Activated CD8-positive, alpha-beta memory T cell treated with anti-CD3 and anti-CD28 coated beads, Interleukin-2, amount 10 ng/mL, durations not matched to agents 7 days and 5 days (primary cell): ENCODE results near the gene INTS6. TPM values are rescaled to one million over a fixed set of nuclear protein-coding genes. Genes with fewer than 3 reads are reported as not detected.
"Not testable (repeated sequence)": the region's sequence is repeated elsewhere in the genome, so short reads cannot be mapped to it uniquely, and the experiment has no call there.

Experiments used
- ATAC-seq: fragments of 150-1000 bp; cut with Tn5 transposase; one replicate; pipeline ENCODE4 v1.10.0; 2021; ENCODE audit warnings: moderate library complexity
- CTCF ChIA-PET: fragments of 350-600 bp; sonication (Branson Sonifier 250); formaldehyde crosslinking; loops from one replicate; lab custom pipeline; 2021; ENCODE audit warnings: antibody characterized with exemption; lab: Charles Lee
- DNase-seq: peaks from one replicate; pipeline ENCODE4 v3.0.0-alpha.2; 2020
- H3K27ac Mint-ChIP-seq: one replicate; pipeline ENCODE4 v1.8.0; 2021; ENCODE audit warnings: mild to moderate bottlenecking, mixed read lengths
- H3K27me3 Mint-ChIP-seq: one replicate; pipeline ENCODE4 v1.8.0; 2021; ENCODE audit warnings: mixed read lengths
- H3K36me3 Mint-ChIP-seq: one replicate; pipeline ENCODE4 v1.8.0; 2021; ENCODE audit warnings: mild to moderate bottlenecking, mixed read lengths
- H3K4me1 Mint-ChIP-seq: one replicate; pipeline ENCODE4 v1.8.0; 2021; ENCODE audit warnings: mixed read lengths
- H3K4me3 Mint-ChIP-seq: one replicate; pipeline ENCODE4 v1.8.0; 2021; ENCODE audit warnings: mild to moderate bottlenecking, moderate library complexity, mixed read lengths
- H3K9me3 Mint-ChIP-seq: one replicate; pipeline ENCODE4 v1.8.0; 2022; ENCODE audit warnings: low read depth, mixed read lengths
- total RNA-seq, 2 experiments: library from RNA; stranded (reverse); gene quantifications; one replicate each; pipeline ENCODE4 v1.2.3, GENCODE V29; 2021

The INTS6 gene
- total RNA-seq, 2 experiments from 2014 or later, result 52.9 to 60.3 TPM

DNA sequence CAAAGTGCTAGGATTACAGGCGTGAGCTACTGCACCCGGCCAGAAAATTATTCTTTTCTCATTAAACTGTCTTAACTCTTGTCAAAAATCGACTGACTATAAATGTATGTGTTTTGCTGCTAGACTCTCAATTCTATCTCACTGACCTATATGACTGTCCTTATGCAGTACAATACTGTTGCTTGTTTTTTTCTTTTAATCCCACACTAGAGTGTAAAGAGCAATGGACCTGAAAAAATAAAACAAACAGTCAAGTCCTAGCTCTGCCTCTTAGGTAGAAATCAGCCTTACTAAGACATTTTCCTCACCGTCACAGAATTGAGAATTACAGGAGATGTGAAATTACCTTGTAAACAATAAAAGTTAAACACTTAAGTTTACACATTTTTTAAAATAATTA lies 35.1 kb downstream of the INTS6 start:
- CTCF ChIA-PET, result no interaction called here
- Mint-ChIP-seq H3K4me3 (no peak overlapping the region), H3K27ac (no peak overlapping the region), H3K36me3 (peaks cover 64% of the 10 kb centered on the region), H3K4me1 (peaks cover 28% of the 10 kb centered on the region), H3K27me3 (no peaks in the 10 kb centered on the region), H3K9me3 (peaks cover 8% of the 10 kb centered on the region)
- DNase-seq (no peak), ATAC-seq (no peak)

- no peak for ATAC-seq
- H3K27ac Mint-ChIP-seq, result no peak overlapping the region
Measured at GRCh38 chr13:51416107-51416506, 36.7 kb downstream of the INTS6 start.

GRCh38 chr13:51415339-51415738 lies 37.5 kb downstream of the INTS6 start:
- ATAC-seq, H3K4me3 Mint-ChIP-seq, DNase-seq, H3K9me3 Mint-ChIP-seq, H3K27ac Mint-ChIP-seq, H3K27me3 Mint-ChIP-seq, CTCF ChIA-PET: not testable (repeated sequence)
- peaks cover 12% of the 10 kb centered on the region for H3K4me1 Mint-ChIP-seq
- peaks cover 65% of the 10 kb centered on the region for H3K36me3 Mint-ChIP-seq

More at GRCh38 chr13:51416107-51416506, 36.7 kb downstream of the INTS6 start:
- Mint-ChIP-seq H3K27me3 (no peaks in the 10 kb centered on the region), H3K36me3 (peaks cover 65% of the 10 kb centered on the region), H3K9me3 (peaks cover 8% of the 10 kb centered on the region), H3K4me3 (no peak overlapping the region), H3K4me1 (peaks cover 14% of the 10 kb centered on the region)
- no peak for DNase-seq
- CTCF ChIA-PET, result no interaction called here

- DNase-seq (no peak), ATAC-seq (no peak)
- Mint-ChIP-seq H3K36me3 (peaks cover 58% of the 10 kb centered on the region), H3K4me1 (peaks cover 10% of the 10 kb centered on the region), H3K27ac (no peak overlapping the region), H3K9me3 (peaks cover 8% of the 10 kb centered on the region), H3K27me3 (no peaks in the 10 kb centered on the region), H3K4me3 (no peak overlapping the region)
- CTCF ChIA-PET, result no interaction called here
Measured at GRCh38 chr13:51412431-51412830, 40.4 kb downstream of the INTS6 start.

GRCh38 chr13:51405176-51405575 lies 47.7 kb downstream of the INTS6 start:
- Mint-ChIP-seq H3K4me1 (peaks cover 14% of the 10 kb centered on the region), H3K27ac (no peak overlapping the region), H3K36me3 (peaks cover 56% of the 10 kb centered on the region), H3K9me3 (no peaks in the 10 kb centered on the region), H3K27me3 (no peaks in the 10 kb centered on the region), H3K4me3 (no peak overlapping the region)
- CTCF ChIA-PET, result no interaction called here
- DNase-seq, result no peak
- no peak for ATAC-seq

DNA sequence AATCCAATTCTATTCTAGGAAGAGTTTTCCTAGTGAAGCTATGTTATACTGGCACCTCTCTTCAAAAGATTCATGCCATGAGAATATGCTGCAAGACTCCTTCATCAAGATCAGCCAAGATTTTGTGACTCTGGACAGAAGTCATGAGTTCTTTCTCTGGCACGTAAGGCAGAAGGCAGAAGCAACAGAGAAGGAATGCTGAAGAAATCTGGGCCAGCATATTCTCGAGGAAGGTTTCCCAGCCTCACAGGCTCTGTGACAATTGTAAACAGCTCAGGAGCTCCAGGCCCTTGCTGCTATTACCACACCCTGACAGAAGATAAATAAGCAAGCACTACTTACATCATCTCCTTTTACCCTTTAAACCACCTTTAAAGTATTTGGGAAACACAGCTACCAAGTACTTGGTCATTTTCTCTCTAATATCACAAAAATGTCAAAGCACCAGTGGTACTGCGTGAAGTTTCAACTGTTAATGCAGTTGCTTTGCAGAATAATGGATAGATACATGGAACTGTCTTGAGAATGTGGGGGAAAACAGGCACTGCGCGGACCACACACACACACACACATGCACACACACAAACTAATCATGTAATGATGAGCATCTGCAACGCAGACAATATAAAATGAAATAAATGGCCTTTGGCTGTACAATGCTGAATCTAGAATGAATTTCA lies 55.4 kb downstream of the INTS6 start:
- no peak overlapping the region for H3K4me3 Mint-ChIP-seq
- CTCF ChIA-PET, result interaction anchor here (1.4 kb wide), 1 partner anchor 417 kb away, joined by 3 read pairs; no protein-coding TSS in a partner anchor
- peaks cover 11% of the 10 kb centered on the region for H3K4me1 Mint-ChIP-seq
- DNase-seq (no peak), ATAC-seq (no peak)
- peaks cover 40% of the 10 kb centered on the region for H3K36me3 Mint-ChIP-seq
- H3K27ac Mint-ChIP-seq, result no peak overlapping the region
- no peaks in the 10 kb centered on the region for H3K9me3 Mint-ChIP-seq
- H3K27me3 Mint-ChIP-seq, result no peaks in the 10 kb centered on the region

GRCh38 chr13:51396352-51396751 lies 56.5 kb downstream of the INTS6 start:
- peak overlapping the region; percentile 4 for H3K27ac Mint-ChIP-seq
- H3K4me1 Mint-ChIP-seq, result peaks cover 11% of the 10 kb centered on the region
- no peaks in the 10 kb centered on the region for H3K9me3 Mint-ChIP-seq
- peaks cover 42% of the 10 kb centered on the region for H3K36me3 Mint-ChIP-seq
- ATAC-seq, result no peak
- H3K27me3 Mint-ChIP-seq, result no peaks in the 10 kb centered on the region
- H3K4me3 Mint-ChIP-seq, result no peak overlapping the region
- DNase-seq, result no peak
- CTCF ChIA-PET, result no interaction called here

DNA sequence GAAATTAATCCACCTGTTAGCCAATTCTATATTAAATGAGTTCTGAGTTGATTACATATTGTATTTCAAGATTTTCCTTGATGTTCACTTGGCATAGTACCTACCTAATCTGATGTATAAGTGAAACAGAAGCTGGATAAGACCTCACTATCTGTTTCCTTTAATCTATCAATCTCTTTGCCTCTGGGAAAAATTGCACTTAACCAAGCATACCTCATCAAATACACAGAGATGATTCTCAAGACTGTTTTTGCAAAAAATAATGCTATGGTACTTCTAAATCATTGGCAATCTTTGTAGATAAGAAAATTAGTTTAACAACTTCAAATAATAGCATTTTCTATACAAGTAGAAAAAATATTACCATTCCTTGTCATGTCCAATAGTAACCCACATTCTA lies 58.1 kb downstream of the INTS6 start:
- H3K9me3 Mint-ChIP-seq, result no peaks in the 10 kb centered on the region
- peaks cover 8% of the 10 kb centered on the region for H3K4me1 Mint-ChIP-seq
- H3K27me3 Mint-ChIP-seq, result no peaks in the 10 kb centered on the region
- DNase-seq (no peak), ATAC-seq (no peak)
- CTCF ChIA-PET, result no interaction called here
- no peak overlapping the region for H3K27ac Mint-ChIP-seq
- no peak overlapping the region for H3K4me3 Mint-ChIP-seq
- peaks cover 35% of the 10 kb centered on the region for H3K36me3 Mint-ChIP-seq

DNA sequence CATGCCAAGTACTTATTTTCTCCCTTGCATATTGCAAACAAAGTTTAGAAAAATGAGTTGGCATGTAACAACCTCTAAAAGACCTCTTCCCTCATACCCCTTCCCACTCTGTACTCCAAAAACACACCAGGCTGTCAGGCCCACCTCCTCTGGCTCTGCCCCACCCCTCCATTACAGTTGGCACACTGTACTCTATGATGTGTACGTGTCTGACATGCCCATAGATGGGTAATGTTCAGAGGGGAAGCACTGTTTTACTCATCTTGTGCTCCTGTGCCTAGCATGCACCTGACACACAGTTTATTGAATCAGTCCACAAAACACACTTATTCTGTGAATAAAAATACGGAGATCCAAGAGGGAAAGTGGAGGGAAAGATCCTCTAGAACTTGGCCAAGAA lies 67.7 kb downstream of the INTS6 start:
- Mint-ChIP-seq H3K4me3 (no peak overlapping the region), H3K36me3 (peaks cover 21% of the 10 kb centered on the region), H3K4me1 (no peaks in the 10 kb centered on the region), H3K27me3 (no peaks in the 10 kb centered on the region), H3K27ac (no peak overlapping the region), H3K9me3 (no peaks in the 10 kb centered on the region)
- ATAC-seq (no peak), DNase-seq (no peak)
- CTCF ChIA-PET, result no interaction called here

- no peak for DNase-seq
- CTCF ChIA-PET, result no interaction called here
- ATAC-seq, result no peak
- H3K9me3 Mint-ChIP-seq, result no peaks in the 10 kb centered on the region
- H3K36me3 Mint-ChIP-seq, result peaks cover 37% of the 10 kb centered on the region
- H3K27me3 Mint-ChIP-seq, result no peaks in the 10 kb centered on the region
- no peak overlapping the region for H3K27ac Mint-ChIP-seq
- H3K4me3 Mint-ChIP-seq, result no peak overlapping the region
- H3K4me1 Mint-ChIP-seq, result no peaks in the 10 kb centered on the region
Measured at GRCh38 chr13:51380269-51380668, 72.6 kb downstream of the INTS6 start.

DNA sequence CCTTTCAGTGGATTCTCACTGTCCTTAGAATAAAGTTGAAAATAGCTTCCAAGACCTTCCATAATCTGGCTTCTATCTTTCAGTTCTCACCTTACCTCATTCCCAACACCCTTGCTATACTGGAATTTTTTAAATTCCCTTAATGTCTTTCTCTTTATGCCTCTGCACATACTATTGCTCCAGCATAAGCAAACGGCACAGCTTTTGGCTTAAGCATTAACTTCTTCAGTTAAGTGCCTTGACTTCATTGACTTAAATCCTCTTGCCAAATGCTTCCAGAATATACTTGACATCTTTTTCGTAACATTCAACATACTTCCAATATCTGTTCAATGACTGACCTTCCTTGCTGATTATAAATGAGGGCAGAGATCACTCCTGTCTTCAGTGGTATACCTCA lies 79.4 kb downstream of the INTS6 start:
- peaks cover 39% of the 10 kb centered on the region for H3K36me3 Mint-ChIP-seq
- CTCF ChIA-PET, result no interaction called here
- DNase-seq, result no peak
- no peak overlapping the region for H3K4me3 Mint-ChIP-seq
- no peak overlapping the region for H3K27ac Mint-ChIP-seq
- H3K4me1 Mint-ChIP-seq, result no peaks in the 10 kb centered on the region
- no peaks in the 10 kb centered on the region for H3K27me3 Mint-ChIP-seq
- ATAC-seq, result no peak
- no peaks in the 10 kb centered on the region for H3K9me3 Mint-ChIP-seq

- Mint-ChIP-seq H3K27me3 (no peaks in the 10 kb centered on the region), H3K4me1 (no peaks in the 10 kb centered on the region), H3K36me3 (peaks cover 32% of the 10 kb centered on the region), H3K4me3 (no peak overlapping the region), H3K9me3 (no peaks in the 10 kb centered on the region), H3K27ac (no peak overlapping the region)
- CTCF ChIA-PET, result no interaction called here
- ATAC-seq (no peak), DNase-seq (no peak)
Measured at GRCh38 chr13:51371768-51372399, 81.0 kb downstream of the INTS6 start.

DNA sequence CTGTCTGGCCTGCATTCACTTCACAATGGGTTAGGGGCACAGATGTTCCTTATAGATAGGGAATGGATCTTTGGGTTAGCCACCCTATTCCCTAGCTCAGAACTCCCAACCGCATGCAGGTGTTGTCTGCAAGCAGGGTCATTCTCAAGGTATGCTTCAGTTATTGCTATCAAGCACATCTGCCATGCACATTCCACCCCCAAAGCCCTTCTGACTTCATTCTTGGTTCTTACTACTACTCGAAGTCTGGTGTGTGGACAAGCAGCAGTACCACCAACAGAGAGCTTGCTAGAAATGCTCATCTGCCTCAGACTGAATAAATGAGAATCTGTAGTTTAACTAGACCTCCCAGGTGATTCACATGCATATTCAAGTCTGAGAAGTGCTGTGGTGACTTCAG lies 82.0 kb downstream of the INTS6 start:
- H3K4me1 Mint-ChIP-seq, result no peaks in the 10 kb centered on the region
- ATAC-seq (no peak), DNase-seq (no peak)
- H3K9me3 Mint-ChIP-seq, result no peaks in the 10 kb centered on the region
- CTCF ChIA-PET, result interaction anchor here (0.6 kb wide), 1 partner anchor 95 kb away, joined by 4 read pairs; no protein-coding TSS in a partner anchor
- H3K27ac Mint-ChIP-seq, result no peak overlapping the region
- H3K4me3 Mint-ChIP-seq, result no peak overlapping the region
- no peaks in the 10 kb centered on the region for H3K27me3 Mint-ChIP-seq
- peaks cover 33% of the 10 kb centered on the region for H3K36me3 Mint-ChIP-seq

- H3K36me3 Mint-ChIP-seq, result peaks cover 31% of the 10 kb centered on the region
- CTCF ChIA-PET, result no interaction called here
- DNase-seq (no peak), ATAC-seq (no peak)
- H3K4me1 Mint-ChIP-seq, result no peaks in the 10 kb centered on the region
- H3K9me3 Mint-ChIP-seq, result no peaks in the 10 kb centered on the region
- H3K27me3 Mint-ChIP-seq, result no peaks in the 10 kb centered on the region
- H3K4me3 Mint-ChIP-seq, result no peak overlapping the region
- no peak overlapping the region for H3K27ac Mint-ChIP-seq
Measured at GRCh38 chr13:51370116-51370515, 82.7 kb downstream of the INTS6 start.
